ENCODE measurements around the gene CDC14A.

The CDC14A gene

GRCh38 chr1:100396651-100397050, 44.3 kb downstream of the CDC14A start:
- H3F3A ChIP-seq (ENCODE audit: insufficient read depth, low read length) = no peaks in the 10 kb centered on the region
- no peaks in the 10 kb centered on the region for H4K20me1 ChIP-seq (ENCODE audit: insufficient read depth, low read length)
- H2AFZ ChIP-seq (ENCODE audit: low read length) = no peak overlapping the region
- no peaks in the 10 kb centered on the region for H3K79me2 ChIP-seq (ENCODE audit: insufficient read depth, low read length)
- no peaks in the 10 kb centered on the region for H3K36me3 ChIP-seq (ENCODE audit: insufficient read depth, low read length)
- H3K27me3 ChIP-seq (ENCODE audit: insufficient read depth, low read length) = no peaks in the 10 kb centered on the region
- no peak overlapping the region for H3K4me3 ChIP-seq (ENCODE audit: low read depth, low read length, poor library complexity, severe bottlenecking)
- no peak overlapping the region for H3K9ac ChIP-seq (ENCODE audit: low read length)
- no peak overlapping the region for H3K4me2 ChIP-seq (ENCODE audit: low read length)
- H3K9me2 ChIP-seq (ENCODE audit: low read depth, low read length) = no peaks in the 10 kb centered on the region
- TF ChIP-seq CTCF (IDR thresholded peaks at IDR 0.05; ENCODE audit: low read length) (0 out of 2 replicates have a peak, but pooled peaks have one; percentile 11), EZH2 (IDR thresholded peaks at IDR 0.05; ENCODE audit: borderline replicate concordance, low read length) (no peak)
- H3K9me3 ChIP-seq (ENCODE audit: low read length) = no peaks in the 10 kb centered on the region
- H3K4me1 ChIP-seq (ENCODE audit: insufficient read depth, low read length, severe bottlenecking) = peaks cover 9% of the 10 kb centered on the region
- no peak overlapping the region for H3K27ac ChIP-seq (ENCODE audit: low read depth, low read length, poor library complexity, severe bottlenecking)

GRCh38 chr1:100397681-100398080, 45.4 kb downstream of the CDC14A start:
- no peak overlapping the region for H3K27ac ChIP-seq (ENCODE audit: low read depth, low read length, poor library complexity, severe bottlenecking)
- TF ChIP-seq EZH2 (IDR thresholded peaks at IDR 0.05; ENCODE audit: borderline replicate concordance, low read length) = no peak
- no peak for TF ChIP-seq CTCF (IDR thresholded peaks at IDR 0.05; ENCODE audit: low read length)
- no peaks in the 10 kb centered on the region for H3K9me2 ChIP-seq (ENCODE audit: low read depth, low read length)

GRCh38 chr1:100398648-100399047, 46.3 kb downstream of the CDC14A start:
- Histone ChIP-seq H3K9ac (ENCODE audit: low read length) (no peak overlapping the region), H4K20me1 (ENCODE audit: insufficient read depth, low read length) (no peaks in the 10 kb centered on the region), H3K4me2 (ENCODE audit: low read length) (no peak overlapping the region), H3K79me2 (ENCODE audit: insufficient read depth, low read length) (no peaks in the 10 kb centered on the region), H3K27me3 (ENCODE audit: insufficient read depth, low read length) (no peaks in the 10 kb centered on the region), H3K27ac (ENCODE audit: low read depth, low read length, poor library complexity, severe bottlenecking) (no peak overlapping the region), H3K9me3 (ENCODE audit: low read length) (no peaks in the 10 kb centered on the region), H3K4me3 (ENCODE audit: low read depth, low read length, poor library complexity, severe bottlenecking) (no peak overlapping the region), H3K9me2 (ENCODE audit: low read depth, low read length) (no peaks in the 10 kb centered on the region), H3F3A (ENCODE audit: insufficient read depth, low read length) (no peaks in the 10 kb centered on the region), H3K36me3 (ENCODE audit: insufficient read depth, low read length) (no peaks in the 10 kb centered on the region), H2AFZ (ENCODE audit: low read length) (no peak overlapping the region), H3K4me1 (ENCODE audit: insufficient read depth, low read length, severe bottlenecking) (peaks cover 9% of the 10 kb centered on the region)
- TF ChIP-seq EZH2 (IDR thresholded peaks at IDR 0.05; ENCODE audit: borderline replicate concordance, low read length) (no peak), CTCF (IDR thresholded peaks at IDR 0.05; ENCODE audit: low read length) (no peak)

More at GRCh38 chr1:100397681-100398080, 45.4 kb downstream of the CDC14A start:
- H3K4me3 ChIP-seq (ENCODE audit: low read depth, low read length, poor library complexity, severe bottlenecking) = no peak overlapping the region
- no peaks in the 10 kb centered on the region for H3K27me3 ChIP-seq (ENCODE audit: insufficient read depth, low read length)
- H3K9ac ChIP-seq (ENCODE audit: low read length) = no peak overlapping the region
- no peaks in the 10 kb centered on the region for H3F3A ChIP-seq (ENCODE audit: insufficient read depth, low read length)
- H3K9me3 ChIP-seq (ENCODE audit: low read length) = no peaks in the 10 kb centered on the region
- H4K20me1 ChIP-seq (ENCODE audit: insufficient read depth, low read length) = no peaks in the 10 kb centered on the region
- peaks cover 9% of the 10 kb centered on the region for H3K4me1 ChIP-seq (ENCODE audit: insufficient read depth, low read length, severe bottlenecking)
- H2AFZ ChIP-seq (ENCODE audit: low read length) = no peak overlapping the region
- no peaks in the 10 kb centered on the region for H3K79me2 ChIP-seq (ENCODE audit: insufficient read depth, low read length)
- H3K4me2 ChIP-seq (ENCODE audit: low read length) = no peak overlapping the region
- no peaks in the 10 kb centered on the region for H3K36me3 ChIP-seq (ENCODE audit: insufficient read depth, low read length)
